Heart left ventricle (tissue), 13 donors: ENCODE measurements around the gene NISCH.

Experiments used
- CTCF ChIP-seq, 12 donors: fragments of 200-600 bp; sonication (generic) in 4 of 12; IDR thresholded peaks; one replicate each; pipeline versions ENCODE4 v1.5.0 to v1.8.0; 2018 to 2022; ENCODE audit warnings: antibody characterized with exemption in 12 of 12, mild to moderate bottlenecking in 5 of 12
- POLR2A ChIP-seq, 2 donors: fragments of 450-650 bp; IDR thresholded peaks; one replicate each; pipeline ENCODE4 v1.6.1; 2017; ENCODE audit warnings: antibody characterized with exemption in 2 of 2, mild to moderate bottlenecking in 2 of 2, moderate library complexity in 2 of 2
- donor health status: ischemic (EF 13 %, LVEDD 7.1; RV severe dilation, severe dysfunction).
- donor health status: DM: no; HTN: yes; CAD: no.
- donor health status: DM: no; HTN: no; CAD: no.
- donor health status: ischemic (EF 25% LVEDD 6.9; RV normal size, moderate dysfunction).
- donor health status: ischemic (EF 25% LVEDD 5.7; RV mildly dilated, moderate dysfunction).
- donor health status: ischemic (EF 35%, LVEDD 5.7; RV mildly dilated, moderate dysfunction).
- donor health status: nonischemic (EF 11% LVEDD 7.7; RV severe dilation, severe dysfunction).
- donor health status: DM: yes; HTN: yes; CAD: no.
- donor health status: PGD.
- donor health status: ischemic (EF 29% LVEDD 5.4; RV normal size, mild dysfunction).
- donor health status: nonischemic (EF 23%, LVEDD 6.1; RV moderate dilation, normal function).

- no peak for TF ChIP-seq CTCF (IDR thresholded peaks at IDR 0.05)
- no peak for TF ChIP-seq POLR2A (IDR thresholded peaks at IDR 0.05)
These were observed 68.9 kb downstream of the NISCH start for GRCh38 chr3:52524258-52524751.
